H1 (cell line): ENCODE results near the gene DPP3. TPM values are rescaled to one million over a fixed set of nuclear protein-coding genes. Genes with fewer than 3 reads are reported as not detected.

Experiments
- CTCF ChIA-PET: fragments of 300-600 bp; sonication (Branson Sonifier 250); formaldehyde crosslinking; loops from one replicate; lab custom pipeline; 2021; ENCODE audit not compliant: partially characterized antibody; lab: Charles Lee
- POLR2A ChIA-PET: fragments of 300-600 bp; sonication (Branson Sonifier 250); formaldehyde crosslinking; loops from one replicate; lab custom pipeline; 2021; ENCODE audit warnings: inconsistent platforms; ENCODE audit not compliant: partially characterized antibody; lab: Charles Lee
- DNase-seq, 2 experiments: peaks; one replicate each; pipeline versions ENCODE4 v3.0.0 to v3.0.0-alpha.2; 2010 to 2022; ENCODE audit warnings: low spot score in 2 of 2, low read depth in 1 of 2, mixed read lengths in 1 of 2
- FAIRE-seq: peaks from 2 replicates; lab custom pipeline; 2011; peaks lifted over from hg19 to GRCh38; lab: Jason Lieb, UNC
- H2AFZ ChIP-seq: 2 replicates; pipeline ENCODE4 v1.8.1; 2012; ENCODE audit warnings: low read length, inconsistent platforms
- H2AK5ac ChIP-seq: 2 replicates; pipeline ENCODE4 v1.6.1; 2013; ENCODE audit warnings: low read depth, low read length
- H2BK120ac ChIP-seq: replicated peaks from 2 replicates; pipeline ENCODE3; 2013; ENCODE audit warnings: low read depth, low read length, inconsistent platforms
- H2BK12ac ChIP-seq: 2 replicates; pipeline ENCODE4 v1.6.1; 2013; ENCODE audit warnings: low read depth, low read length
- H2BK15ac ChIP-seq: 2 replicates; pipeline ENCODE4 v1.6.1; 2013; ENCODE audit warnings: low read length
- H2BK20ac ChIP-seq: 2 replicates; pipeline ENCODE4 v1.6.1; 2013; ENCODE audit warnings: low read length
- H2BK5ac ChIP-seq: 2 replicates; pipeline ENCODE4 v1.6.1; 2013; ENCODE audit warnings: low read depth, low read length
- H3K14ac ChIP-seq: 2 replicates; pipeline ENCODE4 v1.6.1; 2013; ENCODE audit warnings: inconsistent platforms; ENCODE audit not compliant: insufficient read length
- H3K18ac ChIP-seq: 2 replicates; pipeline ENCODE4 v1.6.1; 2013; ENCODE audit warnings: low read length; ENCODE audit errors: extremely low read depth
- H3K23ac ChIP-seq: 2 replicates; pipeline ENCODE4 v1.6.1; 2013; ENCODE audit warnings: inconsistent platforms; ENCODE audit not compliant: insufficient read length
- H3K23me2 ChIP-seq: 2 replicates; pipeline ENCODE4 v1.6.1; 2013; ENCODE audit warnings: low read depth, low read length
- H3K27ac ChIP-seq: 2 replicates; pipeline ENCODE4 v1.6.1; 2011; ENCODE audit warnings: low read depth, low read length, inconsistent platforms
- H3K27me3 ChIP-seq, 4 experiments: replicated peaks in 1 of 4; 1 replicate in 1 of 4; 2 replicates in 3 of 4; pipeline versions ENCODE4 v1.6.1 to v1.8.1; 2011 to 2013; ENCODE audit warnings: low read length in 3 of 4, mild to moderate bottlenecking in 3 of 4, inconsistent platforms in 2 of 4, mixed read lengths in 2 of 4, moderate library complexity in 1 of 4; ENCODE audit not compliant: control insufficient read depth in 3 of 4, insufficient read depth in 3 of 4; ENCODE audit errors: extremely low read depth in 1 of 4
- H3K36me3 ChIP-seq, 4 experiments: 2 replicates each; pipeline versions ENCODE4 v1.6.1 to v1.8.1; 2011 to 2013; ENCODE audit warnings: mild to moderate bottlenecking in 4 of 4, low read length in 3 of 4, moderate library complexity in 2 of 4, control low read depth in 1 of 4, inconsistent platforms in 1 of 4; ENCODE audit not compliant: insufficient read depth in 4 of 4, control insufficient read depth in 2 of 4
- H3K4ac ChIP-seq: replicated peaks from 2 replicates; pipeline ENCODE3; 2013; ENCODE audit warnings: low read length, low read depth, mixed read lengths, inconsistent platforms; ENCODE audit not compliant: insufficient read length
- H3K4me1 ChIP-seq, 4 experiments: replicated peaks in 1 of 4; 1 replicate in 1 of 4; 2 replicates in 3 of 4; pipeline versions ENCODE4 v1.6.1 to v1.8.1; 2011 to 2013; ENCODE audit warnings: low read length in 3 of 4, inconsistent platforms in 2 of 4, mixed read lengths in 1 of 4; ENCODE audit not compliant: insufficient read depth in 4 of 4, control insufficient read depth in 3 of 4
- H3K4me2 ChIP-seq, 2 experiments: 2 replicates each; pipeline versions ENCODE4 v1.6.1 to v1.8.1; 2011 to 2013; ENCODE audit warnings: low read depth in 2 of 2, low read length in 2 of 2, control low read depth in 1 of 2, inconsistent platforms in 1 of 2, mild to moderate bottlenecking in 1 of 2; ENCODE audit not compliant: insufficient read depth in 1 of 2
- H3K4me3 ChIP-seq, 4 experiments: fragments of 200-600, 300-600 bp in 1 of 4; sonication (generic), shearing (Covaris generic), sonication (Bioruptor Twin) in 1 of 4; 2 replicates each; pipeline versions ENCODE4 v1.5.1 to v1.8.1; 2011 to 2016; ENCODE audit warnings: low read length in 4 of 4, low read depth in 3 of 4, control low read depth in 2 of 4, inconsistent platforms in 2 of 4, mild to moderate bottlenecking in 2 of 4, mixed read lengths in 1 of 4, moderate library complexity in 1 of 4; ENCODE audit not compliant: insufficient read depth in 2 of 4; ENCODE audit errors: extremely low read depth in 1 of 4
- H3K56ac ChIP-seq: replicated peaks from 2 replicates; pipeline ENCODE3; 2013; ENCODE audit warnings: low read depth, mild to moderate bottlenecking, mixed read lengths, low read length, inconsistent platforms; ENCODE audit not compliant: insufficient read length
- H3K79me1 ChIP-seq: 2 replicates; pipeline ENCODE4 v1.6.1; 2013; ENCODE audit warnings: low read depth, low read length, control low read depth
- H3K79me2 ChIP-seq, 2 experiments: 2 replicates each; pipeline versions ENCODE4 v1.6.1 to v1.8.1; 2012 to 2013; ENCODE audit warnings: low read length in 2 of 2, mild to moderate bottlenecking in 2 of 2, inconsistent platforms in 1 of 2; ENCODE audit not compliant: insufficient read depth in 2 of 2, control insufficient read depth in 1 of 2
- H3K9ac ChIP-seq, 4 experiments: replicated peaks in 1 of 4; 1 replicate in 1 of 4; 2 replicates in 3 of 4; pipeline versions ENCODE4 v1.6.1 to v1.8.1; 2011 to 2013; ENCODE audit warnings: low read depth in 3 of 4, low read length in 3 of 4, control low read depth in 2 of 4, mild to moderate bottlenecking in 2 of 4, moderate library complexity in 2 of 4, inconsistent platforms in 1 of 4; ENCODE audit errors: extremely low read depth in 1 of 4
- H3K9me3 ChIP-seq, 2 experiments: 2 replicates each; pipeline versions ENCODE4 v1.6.1 to v1.8.1; 2012 to 2013; ENCODE audit warnings: mild to moderate bottlenecking in 2 of 2, moderate library complexity in 2 of 2, control low read depth in 1 of 2, inconsistent platforms in 1 of 2, low read depth in 1 of 2, low read length in 1 of 2, mixed read lengths in 1 of 2; ENCODE audit not compliant: insufficient read depth in 2 of 2
- H4K20me1 ChIP-seq, 2 experiments: replicated peaks in 1 of 2; 2 replicates each; pipeline versions ENCODE3 to v1.8.1; 2011 to 2013; ENCODE audit warnings: inconsistent platforms in 2 of 2, low read length in 2 of 2, mild to moderate bottlenecking in 1 of 2; ENCODE audit not compliant: insufficient read depth in 2 of 2, control insufficient read depth in 1 of 2
- H4K5ac ChIP-seq: 2 replicates; pipeline ENCODE4 v1.6.1; 2013; ENCODE audit warnings: low read length, low read depth, mixed read lengths, inconsistent platforms; ENCODE audit not compliant: insufficient read length
- H4K8ac ChIP-seq: 2 replicates; pipeline ENCODE4 v1.8.0; 2013; ENCODE audit warnings: mild to moderate bottlenecking, moderate library complexity, low read length, inconsistent platforms; ENCODE audit not compliant: insufficient read depth; ENCODE audit errors: extremely low read depth
- H4K91ac ChIP-seq: replicated peaks from 2 replicates; pipeline ENCODE3; 2013; ENCODE audit warnings: low read length, mixed read lengths, inconsistent platforms; ENCODE audit not compliant: insufficient read length
- BCL11A ChIP-seq, 2 experiments: IDR thresholded peaks; one replicate each; pipeline ENCODE4 v1.6.1; 2011; ENCODE audit warnings: low read depth in 2 of 2, low read length in 2 of 2, mild to moderate bottlenecking in 2 of 2
- CBX5 ChIP-seq: fragments of 300-800, 300-1000 bp; sonication (generic); IDR thresholded peaks from 2 replicates; pipeline ENCODE4 v1.7.1; 2016; ENCODE audit warnings: antibody characterized with exemption, low read length, low read depth
- CHD1 ChIP-seq: IDR thresholded peaks from 2 replicates; pipeline ENCODE4 v1.6.1; 2012; ENCODE audit warnings: low read depth, low read length, improper control_type of control experiment
- KDM1A ChIP-seq: fragments of 200-600, 300-600 bp; sonication (generic); IDR thresholded peaks from 2 replicates; pipeline ENCODE4 v1.7.1; 2016; ENCODE audit warnings: mild to moderate bottlenecking, low read length, borderline replicate concordance
- MAFK ChIP-seq: IDR thresholded peaks from 2 replicates; pipeline ENCODE4 v1.6.1; 2012; ENCODE audit warnings: low read depth, mild to moderate bottlenecking, improper control_type of control experiment, low read length
- RXRA ChIP-seq: IDR thresholded peaks from 2 replicates; pipeline ENCODE4 v1.6.1; 2011; ENCODE audit warnings: low read depth, mild to moderate bottlenecking, low read length, moderate library complexity; ENCODE audit not compliant: insufficient read depth
- SIX5 ChIP-seq: IDR thresholded peaks from 2 replicates; pipeline ENCODE4 v1.6.1; 2011; ENCODE audit warnings: mild to moderate bottlenecking, low read depth, low read length
- SP4 ChIP-seq: IDR thresholded peaks from 2 replicates; pipeline ENCODE4 v1.6.1; 2012; ENCODE audit warnings: low read length, inconsistent platforms
- WGBS, 2 experiments: shearing (Covaris generic) in 1 of 2; methylation state at CpG; one replicate each; pipeline versions ENCODE4 v1.1.6 to v1.1.7; 2013 to 2015; ENCODE audit warnings: low lambda C conversion rate in 2 of 2, mixed read lengths in 2 of 2, inconsistent platforms in 1 of 2, low coverage in 1 of 2, missing lambda C conversion rate in 1 of 2; ENCODE audit not compliant: insufficient replicate concordance in 2 of 2, insufficient coverage in 1 of 2, insufficient read length in 1 of 2; ENCODE audit errors: extremely low coverage in 1 of 2, missing lambda C conversion rate in 1 of 2; 5-methylcytosine and 5-hydroxymethylcytosine counted together
- polyA plus RNA-seq, 7 experiments: library from polyadenylated mRNA; depleted of rRNA in 3 of 7; stranded (reverse) in 5 of 7; unstranded in 2 of 7; fragments of >200 nt in 5 of 7; fragments of 200-250 nt in 2 of 7; gene quantifications; 1 replicate in 5 of 7; 2 replicates in 1 of 7; 4 replicates in 1 of 7; pipeline versions ENCODE4 v1.2.1 to v1.2.3, GENCODE V29; 2011 to 2013; ENCODE audit warnings: missing spikeins in 2 of 7, mixed read lengths in 2 of 7
- total RNA-seq: library from RNA; stranded (reverse); fragmentation: NEBNext Ultra II Directional; extraction: Animal tissue kit (Norgen Biotek cat#: 25700); gene quantifications from 2 replicates; pipeline ENCODE4 v1.2.1, GENCODE V29; 2021

The DPP3 gene
- total and polyA plus RNA-seq, 2 of the 8 experiments (the other 6 are each of a cell fraction or from before 2014, with no cell fraction given), result 75.1 to 82.7 TPM

DNA sequence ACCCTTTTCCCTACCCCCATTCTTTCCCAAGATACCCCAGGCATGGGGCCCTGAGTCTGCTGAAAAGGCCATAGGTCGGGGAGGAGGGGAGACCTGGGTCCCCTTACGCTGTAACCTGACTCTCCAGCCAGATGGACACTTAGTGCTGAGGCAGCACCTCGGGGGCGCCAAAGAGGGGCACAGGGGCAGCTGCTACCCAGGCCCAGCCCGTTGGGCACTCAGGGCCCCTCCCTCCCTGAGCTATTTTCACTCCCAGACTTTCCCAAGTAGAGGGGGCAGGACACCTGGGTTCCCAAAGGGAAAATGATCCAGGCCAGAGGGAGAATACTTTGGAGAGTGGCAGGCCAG, 67.4 kb downstream of the DPP3 start:
- H3K27ac ChIP-seq, result no peak overlapping the region
- no peak for FAIRE-seq
- no peak overlapping the region for H2BK120ac ChIP-seq
- no peak overlapping the region for H3K56ac ChIP-seq
- H3K23me2 ChIP-seq, result peaks cover 3% of the 10 kb centered on the region; the same call in 1 of the 2 replicates
- H2BK5ac ChIP-seq, result peak overlapping the region; percentile 24; the same call in 1 of the 2 replicates
- H4K91ac ChIP-seq, result no peak overlapping the region
- peak overlapping the region; percentile 50 to 72 for H3K4me2 ChIP-seq
- no peaks in the 10 kb centered on the region for H3K27me3 ChIP-seq
- no peak overlapping the region for H2BK12ac ChIP-seq
- H3K23ac ChIP-seq, result no peak overlapping the region
- ChIA-PET POLR2A (interaction anchor here (1.2 to 7.9 kb wide), 9 partner anchors 9 to 130 kb away, joined by 3 to 54 read pairs (median 13); partner anchors contain the start of genes RBM14, RBM4 and RBM4B), CTCF (interaction anchor here (0.8 to 2.4 kb wide), 5 partner anchors 15 to 114 kb away, joined by 3 to 6 read pairs (median 5); no protein-coding TSS in a partner anchor)
- H2BK20ac ChIP-seq, result no peak overlapping the region
- peaks cover 0 to 2% of the 10 kb centered on the region in 2 experiments for H4K20me1 ChIP-seq
- no peak overlapping the region for H3K14ac ChIP-seq
- 0 out of 2 replicates have a peak overlapping the region, but pooled peaks have one; percentile 46 for H2BK15ac ChIP-seq
- WGBS, 2 experiments, result 22% methylated on average over 5 of the region's 5 CpGs; no CpG with 5 or more reads in 1 of the 2 experiments
- no peaks in the 10 kb centered on the region for H3K9me3 ChIP-seq
- TF ChIP-seq MAFK (peak; percentile 79; the same call in 1 of the 2 replicates), CBX5 (no peak), KDM1A (no peak), CHD1 (no peak), RXRA (no peak), SP4 (0 out of 2 replicates have a peak, but pooled peaks have one; percentile 18), BCL11A (IDR thresholded peaks at IDR 0.05; ENCODE audit: low read depth in 2 of 2, low read length in 2 of 2) (no peak), SIX5 (peak; percentile 18; the same call in 1 of the 2 replicates)
- no peaks in the 10 kb centered on the region; a peak in 1 of 4 replicates for H3K79me2 ChIP-seq
- no peak for DNase-seq
- H2AFZ ChIP-seq, result no peak overlapping the region
- H2AK5ac ChIP-seq, result no peak overlapping the region
- H3K18ac ChIP-seq, result no peak overlapping the region; the same call in 1 of the 2 replicates
- H4K8ac ChIP-seq, result peak overlapping the region; percentile 9; the same call in 1 of the 2 replicates
- peak overlapping the region; percentile 71 to 84 (median 79); a peak in 7 of 8 replicates for H3K4me3 ChIP-seq
- peaks cover 0 to 4% (median 0%) of the 10 kb centered on the region in 4 experiments; a peak in 1 of 8 replicates for H3K36me3 ChIP-seq
- H3K79me1 ChIP-seq, result peaks cover 5% of the 10 kb centered on the region; the same call in 1 of the 2 replicates
- no peak overlapping the region for H4K5ac ChIP-seq
- H3K4me1 ChIP-seq, result peaks cover 0 to 17% (median 11%) of the 10 kb centered on the region in 4 experiments; a peak in 6 of 7 replicates
- H3K4ac ChIP-seq, result no peak overlapping the region
- no peak overlapping the region for H3K9ac ChIP-seq
